HepG2 (cell line): ENCODE data around the gene CITED4.

Experiments used
- CREB1 ChIP-seq, 2 experiments: fragments of 450-650 bp in 1 of 2; IDR thresholded peaks; 2 replicates each; pipeline ENCODE4 v1.6.1; 2016 to 2017; ENCODE audit warnings: control low read depth in 1 of 2, mild to moderate bottlenecking in 1 of 2, missing compliant biosample characterization in 1 of 2, missing genetic modification characterization in 1 of 2
- EP300 ChIP-seq, 3 experiments: sonication (generic) in 1 of 3; formaldehyde crosslinking in 1 of 3; IDR thresholded peaks; 2 replicates each; pipeline versions ENCODE4 v1.5.1 to v1.6.1; 2011 to 2020; ENCODE audit warnings: low read depth in 2 of 3, low read length in 2 of 3, borderline replicate concordance in 1 of 3, improper control_type of control experiment in 1 of 3, mild to moderate bottlenecking in 1 of 3, missing genetic modification reagents in 1 of 3, moderate library complexity in 1 of 3
- FOXC1 ChIP-seq: sonication (generic); formaldehyde crosslinking; IDR thresholded peaks from 2 replicates; pipeline ENCODE4 v1.8.0; 2022; ENCODE audit warnings: mild to moderate bottlenecking, missing genetic modification reagents, borderline replicate concordance
- MYNN ChIP-seq: sonication (generic); formaldehyde crosslinking; IDR thresholded peaks from 2 replicates; pipeline ENCODE4 v1.4.0; 2020; ENCODE audit warnings: mild to moderate bottlenecking, low read depth, missing genetic modification reagents
- NFE2L1 ChIP-seq: sonication (generic); formaldehyde crosslinking; IDR thresholded peaks from 2 replicates; pipeline ENCODE4 v1.4.0; 2020; ENCODE audit warnings: missing genetic modification reagents, mild to moderate bottlenecking, borderline replicate concordance
- PLRG1 ChIP-seq: fragments of 450-650 bp; conservative IDR thresholded peaks from 2 replicates; pipeline ENCODE4 v1.6.1; 2016
- RAD21 ChIP-seq: fragments of 450-650 bp; formaldehyde crosslinking; IDR thresholded peaks from 2 replicates; pipeline ENCODE4 v1.5.0; 2020; ENCODE audit warnings: mild to moderate bottlenecking
- RFX5 ChIP-seq: IDR thresholded peaks from 2 replicates; pipeline ENCODE4 v1.6.1; 2011; ENCODE audit warnings: low read depth, low read length, improper control_type of control experiment
- ZNF274 ChIP-seq: sonication (generic); formaldehyde crosslinking; IDR thresholded peaks from 2 replicates; pipeline ENCODE4 v1.5.1; 2020; ENCODE audit warnings: mild to moderate bottlenecking, missing genetic modification reagents
- ZNF530 ChIP-seq: sonication (generic); formaldehyde crosslinking; IDR thresholded peaks from 2 replicates; pipeline ENCODE4 v1.5.0; 2020; ENCODE audit warnings: low read depth, mild to moderate bottlenecking, missing genetic modification reagents
- ZNF589 ChIP-seq: sonication (generic); formaldehyde crosslinking; conservative IDR thresholded peaks from 2 replicates; pipeline ENCODE4 v1.8.0; 2022; ENCODE audit warnings: mild to moderate bottlenecking, moderate library complexity, missing genetic modification reagents
- TF ChIP-seq, protein P1 (sequence below): sonication (generic); formaldehyde crosslinking; IDR thresholded peaks from 2 replicates; pipeline ENCODE4 v1.5.0; 2020; ENCODE audit warnings: mild to moderate bottlenecking, missing genetic modification reagents, moderate library complexity
- TF ChIP-seq, protein P2 (sequence below): sonication (generic); formaldehyde crosslinking; IDR thresholded peaks from 2 replicates; pipeline ENCODE4 v1.4.0; 2020; ENCODE audit warnings: missing genetic modification reagents
- TF ChIP-seq, protein P3 (sequence below): sonication (generic); formaldehyde crosslinking; IDR thresholded peaks from 2 replicates; pipeline ENCODE4 v1.4.0; 2020; ENCODE audit warnings: missing genetic modification reagents

DNA sequence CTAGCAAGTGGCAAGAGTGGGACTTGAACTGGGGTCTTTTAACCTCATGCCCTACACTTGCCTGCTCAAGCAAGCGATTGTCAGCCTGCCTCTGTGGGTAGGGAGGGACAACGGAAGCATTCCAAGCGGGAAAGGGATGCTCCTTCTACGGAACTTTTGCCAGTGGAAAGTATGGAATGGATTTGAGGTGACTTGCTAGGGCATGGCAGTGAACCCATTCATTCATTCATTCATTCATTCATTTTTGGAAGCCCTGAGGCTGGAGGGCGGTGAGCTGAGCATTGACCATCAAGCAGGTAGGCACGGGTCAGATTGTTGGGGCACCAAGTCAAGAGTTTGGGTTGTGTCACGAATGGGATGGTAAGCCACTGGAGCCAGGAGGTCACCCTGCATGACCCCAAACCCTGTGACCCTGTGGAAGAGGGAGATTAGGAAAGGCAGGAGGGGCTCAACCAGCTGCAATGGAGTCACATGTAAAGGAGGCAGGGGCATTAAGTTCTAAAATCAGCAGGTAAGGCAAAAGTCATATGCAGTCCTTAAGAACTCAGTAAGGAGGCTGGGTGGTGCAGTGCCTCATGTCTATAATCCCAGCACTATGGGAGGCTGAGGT lies 11.8 kb upstream of the CITED4 start:
- TF ChIP-seq, protein P1, sequence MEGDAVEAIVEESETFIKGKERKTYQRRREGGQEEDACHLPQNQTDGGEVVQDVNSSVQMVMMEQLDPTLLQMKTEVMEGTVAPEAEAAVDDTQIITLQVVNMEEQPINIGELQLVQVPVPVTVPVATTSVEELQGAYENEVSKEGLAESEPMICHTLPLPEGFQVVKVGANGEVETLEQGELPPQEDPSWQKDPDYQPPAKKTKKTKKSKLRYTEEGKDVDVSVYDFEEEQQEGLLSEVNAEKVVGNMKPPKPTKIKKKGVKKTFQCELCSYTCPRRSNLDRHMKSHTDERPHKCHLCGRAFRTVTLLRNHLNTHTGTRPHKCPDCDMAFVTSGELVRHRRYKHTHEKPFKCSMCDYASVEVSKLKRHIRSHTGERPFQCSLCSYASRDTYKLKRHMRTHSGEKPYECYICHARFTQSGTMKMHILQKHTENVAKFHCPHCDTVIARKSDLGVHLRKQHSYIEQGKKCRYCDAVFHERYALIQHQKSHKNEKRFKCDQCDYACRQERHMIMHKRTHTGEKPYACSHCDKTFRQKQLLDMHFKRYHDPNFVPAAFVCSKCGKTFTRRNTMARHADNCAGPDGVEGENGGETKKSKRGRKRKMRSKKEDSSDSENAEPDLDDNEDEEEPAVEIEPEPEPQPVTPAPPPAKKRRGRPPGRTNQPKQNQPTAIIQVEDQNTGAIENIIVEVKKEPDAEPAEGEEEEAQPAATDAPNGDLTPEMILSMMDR (CRISPR knock-in tag), result no peak
- TF ChIP-seq RAD21 (CRISPR knock-in tag) (no peak), NFE2L1 (CRISPR knock-in tag) (no peak), ZNF274 (CRISPR knock-in tag) (no peak), PLRG1 (no peak), EP300 (IDR thresholded peaks at IDR 0.05; ENCODE audit: low read depth in 2 of 2, low read length in 2 of 2) (no peak), EP300 (CRISPR knock-in tag; IDR thresholded peaks at IDR 0.05; ENCODE audit: borderline replicate concordance) (no peak), MYNN (no peak), ZNF530 (no peak), FOXC1 (CRISPR knock-in tag) (no peak), ZNF589 (no peak), RFX5 (no peak), CREB1 (IDR thresholded peaks at IDR 0.05) (no peak), CREB1 (CRISPR knock-in tag; IDR thresholded peaks at IDR 0.05) (no peak)
- TF ChIP-seq, protein P2, sequence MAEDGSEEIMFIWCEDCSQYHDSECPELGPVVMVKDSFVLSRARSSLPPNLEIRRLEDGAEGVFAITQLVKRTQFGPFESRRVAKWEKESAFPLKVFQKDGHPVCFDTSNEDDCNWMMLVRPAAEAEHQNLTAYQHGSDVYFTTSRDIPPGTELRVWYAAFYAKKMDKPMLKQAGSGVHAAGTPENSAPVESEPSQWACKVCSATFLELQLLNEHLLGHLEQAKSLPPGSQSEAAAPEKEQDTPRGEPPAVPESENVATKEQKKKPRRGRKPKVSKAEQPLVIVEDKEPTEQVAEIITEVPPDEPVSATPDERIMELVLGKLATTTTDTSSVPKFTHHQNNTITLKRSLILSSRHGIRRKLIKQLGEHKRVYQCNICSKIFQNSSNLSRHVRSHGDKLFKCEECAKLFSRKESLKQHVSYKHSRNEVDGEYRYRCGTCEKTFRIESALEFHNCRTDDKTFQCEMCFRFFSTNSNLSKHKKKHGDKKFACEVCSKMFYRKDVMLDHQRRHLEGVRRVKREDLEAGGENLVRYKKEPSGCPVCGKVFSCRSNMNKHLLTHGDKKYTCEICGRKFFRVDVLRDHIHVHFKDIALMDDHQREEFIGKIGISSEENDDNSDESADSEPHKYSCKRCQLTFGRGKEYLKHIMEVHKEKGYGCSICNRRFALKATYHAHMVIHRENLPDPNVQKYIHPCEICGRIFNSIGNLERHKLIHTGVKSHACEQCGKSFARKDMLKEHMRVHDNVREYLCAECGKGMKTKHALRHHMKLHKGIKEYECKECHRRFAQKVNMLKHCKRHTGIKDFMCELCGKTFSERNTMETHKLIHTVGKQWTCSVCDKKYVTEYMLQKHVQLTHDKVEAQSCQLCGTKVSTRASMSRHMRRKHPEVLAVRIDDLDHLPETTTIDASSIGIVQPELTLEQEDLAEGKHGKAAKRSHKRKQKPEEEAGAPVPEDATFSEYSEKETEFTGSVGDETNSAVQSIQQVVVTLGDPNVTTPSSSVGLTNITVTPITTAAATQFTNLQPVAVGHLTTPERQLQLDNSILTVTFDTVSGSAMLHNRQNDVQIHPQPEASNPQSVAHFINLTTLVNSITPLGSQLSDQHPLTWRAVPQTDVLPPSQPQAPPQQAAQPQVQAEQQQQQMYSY (CRISPR knock-in tag), result no peak
- TF ChIP-seq, protein P3, sequence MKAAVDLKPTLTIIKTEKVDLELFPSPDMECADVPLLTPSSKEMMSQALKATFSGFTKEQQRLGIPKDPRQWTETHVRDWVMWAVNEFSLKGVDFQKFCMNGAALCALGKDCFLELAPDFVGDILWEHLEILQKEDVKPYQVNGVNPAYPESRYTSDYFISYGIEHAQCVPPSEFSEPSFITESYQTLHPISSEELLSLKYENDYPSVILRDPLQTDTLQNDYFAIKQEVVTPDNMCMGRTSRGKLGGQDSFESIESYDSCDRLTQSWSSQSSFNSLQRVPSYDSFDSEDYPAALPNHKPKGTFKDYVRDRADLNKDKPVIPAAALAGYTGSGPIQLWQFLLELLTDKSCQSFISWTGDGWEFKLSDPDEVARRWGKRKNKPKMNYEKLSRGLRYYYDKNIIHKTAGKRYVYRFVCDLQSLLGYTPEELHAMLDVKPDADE, result no peak
